GM18526 (cell line): ENCODE data around the gene PDLIM1.

Experiments used
- POLR2A ChIP-seq: IDR thresholded peaks from 3 replicates; pipeline ENCODE4 v1.6.1; 2011; ENCODE audit not compliant: insufficient read length; ENCODE audit errors: extremely low read depth

PDLIM1 gene

DNA sequence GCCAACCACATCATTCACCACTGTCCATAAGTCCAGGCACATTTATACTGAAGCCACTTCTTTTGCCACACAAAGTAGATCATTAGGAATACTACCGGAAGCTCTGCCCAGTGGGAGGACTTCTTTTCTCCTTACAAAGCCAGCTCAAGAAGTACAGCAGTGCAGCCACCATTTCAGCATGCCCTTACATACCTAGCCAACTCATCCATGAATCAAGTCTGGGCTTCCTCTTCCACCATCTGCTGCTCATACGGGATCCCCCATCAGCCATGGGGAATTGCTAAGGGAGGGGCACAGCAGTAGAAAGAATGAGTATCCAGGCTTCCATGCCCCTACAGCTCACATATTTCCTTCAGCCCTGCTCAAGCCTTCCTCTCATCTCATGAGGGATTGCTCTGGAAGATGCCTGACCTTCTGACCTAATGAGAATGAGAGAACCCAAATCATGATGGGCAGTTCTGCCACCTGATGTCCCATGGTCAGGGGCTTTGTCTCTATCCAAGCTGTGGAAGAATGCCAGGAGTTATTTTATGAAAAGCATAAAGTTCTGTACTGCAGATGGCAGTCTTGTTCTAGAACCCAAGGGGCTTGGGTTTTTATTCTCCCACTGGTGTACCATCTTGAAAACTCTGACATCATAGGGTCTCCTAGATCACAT is 57.3 kb downstream of the PDLIM1 start:
- no peak for TF ChIP-seq POLR2A

DNA sequence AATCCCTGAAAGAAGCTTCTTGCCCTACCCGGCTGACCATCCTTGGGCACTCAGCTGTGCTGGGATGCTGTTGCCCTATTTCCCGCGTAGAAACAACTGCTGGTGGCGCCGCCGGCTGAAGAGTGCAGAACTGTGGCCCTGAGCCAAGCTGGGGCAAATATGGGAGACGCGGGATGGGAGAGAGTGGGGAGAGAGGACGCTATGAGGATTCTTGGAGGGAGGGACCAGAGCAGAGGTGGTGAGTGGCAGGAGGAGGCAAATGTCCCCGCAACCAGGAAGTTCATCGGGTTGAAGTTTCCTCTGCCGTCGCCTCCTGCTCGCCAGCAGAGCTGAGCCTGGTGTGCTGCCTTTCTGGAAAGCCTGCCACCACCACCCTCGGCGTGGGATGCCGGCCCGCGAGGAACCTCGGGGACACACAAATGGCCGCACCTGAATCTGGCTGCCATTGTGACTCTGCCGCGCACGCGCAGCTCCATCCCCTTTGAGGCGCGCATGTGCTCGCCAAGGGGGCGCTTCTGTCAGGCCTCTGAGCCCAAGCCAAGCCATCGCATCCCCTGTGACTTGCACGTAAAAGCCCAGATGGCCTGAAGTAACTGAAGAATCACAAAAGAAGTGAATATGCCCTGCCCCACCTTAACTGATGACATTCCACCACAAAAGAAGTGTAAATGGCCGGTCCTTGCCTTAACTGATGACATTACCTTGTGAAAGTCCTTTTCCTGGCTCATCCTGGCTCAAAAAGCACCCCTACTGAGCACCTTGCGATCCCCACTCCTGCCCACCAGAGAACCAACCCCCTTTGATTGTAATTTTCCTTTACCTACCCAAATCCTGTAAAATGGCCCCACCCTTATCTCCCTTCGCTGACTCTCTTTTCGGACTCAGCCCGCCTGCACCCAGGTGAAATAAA is 59.9 kb downstream of the PDLIM1 start:
- TF ChIP-seq POLR2A, result peak; percentile 47

DNA sequence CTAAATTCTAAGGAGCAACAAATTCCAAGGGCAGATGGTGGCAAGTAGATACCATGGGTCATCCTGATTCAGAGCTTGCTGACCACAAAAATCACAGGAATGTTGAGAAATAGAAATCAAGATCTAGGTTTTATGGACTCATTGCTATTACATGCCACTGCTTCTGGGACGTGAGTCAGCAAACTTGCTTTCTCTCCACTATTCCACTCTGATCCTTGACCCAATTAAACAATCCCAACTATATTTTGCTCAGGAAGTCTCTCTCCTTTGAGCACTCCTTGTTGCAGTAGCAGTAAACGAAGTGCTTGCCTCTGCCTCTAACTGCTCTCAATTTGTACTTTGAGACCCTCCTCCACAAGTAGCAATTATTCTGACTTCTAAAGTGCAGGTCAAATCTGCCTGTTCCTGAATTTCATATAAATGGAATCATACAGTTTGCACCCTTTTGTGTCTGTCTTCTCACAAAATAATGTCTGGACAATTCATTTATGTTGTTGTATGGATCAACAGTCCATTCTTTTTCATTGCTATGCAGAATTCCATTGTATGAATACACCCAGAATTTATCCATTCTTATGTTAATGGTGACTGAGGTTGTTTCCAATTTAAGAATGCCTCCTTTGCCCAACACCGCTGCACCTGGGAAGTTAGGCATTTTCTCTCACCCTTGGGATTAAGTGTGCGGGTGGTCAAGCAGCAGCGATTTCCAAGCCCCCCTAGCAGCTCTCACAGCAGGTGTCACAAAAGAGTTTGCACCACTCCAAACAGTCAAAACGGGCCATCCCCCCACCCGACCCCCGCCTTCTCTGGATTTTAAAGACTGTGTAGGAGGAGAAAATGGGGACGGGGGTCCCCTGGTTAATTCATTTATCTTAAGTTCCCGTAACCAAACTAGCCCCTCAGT is 60.8 kb downstream of the PDLIM1 start:
- TF ChIP-seq POLR2A, result no peak

GRCh38 chr10:95225136-95225535 is 65.7 kb downstream of the PDLIM1 start:
- no peak for TF ChIP-seq POLR2A

DNA sequence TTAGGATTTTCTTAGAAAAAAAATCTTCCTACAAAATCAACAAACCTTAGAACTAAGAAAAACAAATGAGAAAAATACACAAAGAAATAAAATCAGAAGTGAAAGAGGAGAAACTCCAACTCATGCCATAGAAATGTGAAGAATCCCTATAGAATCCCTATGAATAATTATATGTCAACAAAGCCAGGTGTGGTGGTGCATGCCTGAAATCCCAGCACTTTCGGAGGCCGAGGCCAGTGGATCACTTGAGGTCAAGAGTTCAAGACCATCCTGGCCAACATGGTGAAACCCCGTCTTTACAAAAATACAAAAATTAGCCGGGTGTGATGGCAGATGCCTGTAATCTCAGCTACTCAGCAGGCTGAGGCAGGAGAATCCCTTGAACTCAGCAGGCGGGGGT is 69.7 kb downstream of the PDLIM1 start:
- no peak for TF ChIP-seq POLR2A

GRCh38 chr10:95220539-95220938 is 70.3 kb downstream of the PDLIM1 start:
- no peak for TF ChIP-seq POLR2A

- TF ChIP-seq POLR2A, result no peak
These were observed 73.3 kb downstream of the PDLIM1 start for GRCh38 chr10:95217476-95217875.

GRCh38 chr10:95214793-95215192 is 76.0 kb downstream of the PDLIM1 start:
- no peak for TF ChIP-seq POLR2A

DNA sequence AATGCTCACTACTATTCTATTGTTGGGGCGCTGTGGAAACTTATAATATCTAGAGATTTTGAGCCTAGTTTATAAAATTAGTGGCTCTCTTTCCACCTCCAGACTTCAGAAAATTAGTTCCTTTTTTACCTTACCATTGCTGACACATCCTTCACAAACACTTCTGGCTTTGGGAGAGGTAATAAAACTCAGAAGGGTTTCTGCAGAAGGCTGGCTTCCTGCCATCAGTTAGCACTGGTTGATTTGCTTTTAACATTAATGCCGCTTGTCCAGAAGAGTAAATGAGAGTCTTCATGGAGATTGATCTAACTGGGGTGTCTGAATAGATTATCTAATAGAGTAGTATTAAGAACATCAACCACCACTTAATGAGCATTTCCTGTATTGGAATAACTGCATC is 76.4 kb downstream of the PDLIM1 start:
- TF ChIP-seq POLR2A, result no peak

GRCh38 chr10:95211606-95212279 is 79.1 kb downstream of the PDLIM1 start:
- TF ChIP-seq POLR2A, result no peak

GRCh38 chr10:95209509-95210127 is 81.2 kb downstream of the PDLIM1 start:
- no peak for TF ChIP-seq POLR2A

GRCh38 chr10:95208702-95209391 is 82.0 kb downstream of the PDLIM1 start:
- TF ChIP-seq POLR2A, result no peak

DNA sequence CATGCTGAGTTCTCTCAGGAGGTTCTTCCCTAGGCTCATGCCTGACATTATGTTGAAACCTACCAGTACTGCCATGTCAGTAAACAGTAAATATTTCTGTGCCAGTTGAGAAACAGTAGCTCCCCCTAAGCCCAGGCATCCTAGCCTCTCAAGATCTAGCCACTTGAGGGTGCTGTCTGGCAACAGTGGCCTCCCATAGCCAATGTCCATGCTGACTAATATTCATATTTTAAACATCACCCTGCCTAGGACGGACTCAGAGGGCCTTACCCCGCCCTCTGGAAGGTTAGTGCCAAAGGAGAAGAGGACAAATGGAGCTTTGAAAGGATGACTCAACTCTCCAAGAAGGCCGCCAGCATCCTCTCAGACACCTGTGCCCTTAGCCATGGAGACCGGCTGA is 89.1 kb downstream of the PDLIM1 start:
- TF ChIP-seq POLR2A, result no peak

GRCh38 chr10:95196046-95196445 is 94.8 kb downstream of the PDLIM1 start:
- no peak for TF ChIP-seq POLR2A
